ENCODE results near the gene FRMD1. TPM values are rescaled to one million over a fixed set of nuclear protein-coding genes. Genes with fewer than 3 reads are reported as not detected.

Gene FRMD1
- total and polyA plus RNA-seq, 8 donors: 0.02 to 0.15 TPM; not detected in 6

DNA sequence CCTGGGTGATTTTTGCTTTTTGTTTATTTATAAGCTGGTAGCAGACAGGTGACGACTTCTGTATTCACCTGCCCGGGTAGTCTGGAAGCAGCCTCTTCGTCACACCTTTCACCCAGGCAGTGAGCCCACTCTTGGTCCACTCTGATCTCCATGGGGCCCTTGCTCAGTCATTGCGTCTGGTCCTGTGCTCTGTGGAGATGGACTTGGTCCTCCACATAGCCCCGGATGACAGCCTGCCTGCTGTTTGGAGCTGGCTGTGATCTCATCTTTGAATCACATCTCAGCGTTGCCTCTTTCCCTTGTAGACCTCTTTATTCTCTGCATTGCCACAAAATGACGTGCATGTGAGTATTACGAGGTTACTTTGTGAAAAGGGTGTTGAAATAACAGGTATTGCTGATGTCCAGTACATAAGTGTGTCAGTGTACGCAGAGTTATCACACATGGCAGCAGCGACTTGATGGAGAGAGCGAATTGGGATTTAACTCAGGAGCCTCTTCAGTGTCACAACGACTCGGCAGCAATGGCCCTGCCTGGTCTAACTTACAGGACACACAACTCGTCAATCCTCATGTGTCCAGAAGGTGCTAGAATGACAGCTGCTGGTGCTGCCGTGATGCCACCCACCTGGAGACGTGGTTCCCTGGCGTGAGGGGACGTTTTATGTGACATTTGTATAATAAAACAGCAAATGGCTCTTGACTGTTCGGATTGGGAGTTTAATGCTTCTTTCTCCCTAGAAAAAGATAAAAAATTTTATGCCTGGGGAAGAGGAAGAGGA is 24.2 kb upstream of the FRMD1 start:
- intact Hi-C loops (cut with DNase I): no loop called here
- Histone ChIP-seq H3K4me1 (peaks cover 5 to 11% (median 11%) of the 10 kb centered on the region in 3 donors), H3K27ac (no peak overlapping the region), H3K36me3 (no peaks in the 10 kb centered on the region), H3K9me3 (no peaks in the 10 kb centered on the region), H3K4me3 (no peak overlapping the region), H3K27me3 (no peaks in the 10 kb centered on the region)
- DNase-seq: peak in 2 of 6 donors; percentile 15 to 33
- no peak for ATAC-seq
- FAIRE-seq: no peak
- WGBS, 2 donors: 84 to 88% methylated on average over 19 of the region's 19 CpGs
- TF ChIP-seq CTCF (IDR thresholded peaks at IDR 0.05): no peak

DNA sequence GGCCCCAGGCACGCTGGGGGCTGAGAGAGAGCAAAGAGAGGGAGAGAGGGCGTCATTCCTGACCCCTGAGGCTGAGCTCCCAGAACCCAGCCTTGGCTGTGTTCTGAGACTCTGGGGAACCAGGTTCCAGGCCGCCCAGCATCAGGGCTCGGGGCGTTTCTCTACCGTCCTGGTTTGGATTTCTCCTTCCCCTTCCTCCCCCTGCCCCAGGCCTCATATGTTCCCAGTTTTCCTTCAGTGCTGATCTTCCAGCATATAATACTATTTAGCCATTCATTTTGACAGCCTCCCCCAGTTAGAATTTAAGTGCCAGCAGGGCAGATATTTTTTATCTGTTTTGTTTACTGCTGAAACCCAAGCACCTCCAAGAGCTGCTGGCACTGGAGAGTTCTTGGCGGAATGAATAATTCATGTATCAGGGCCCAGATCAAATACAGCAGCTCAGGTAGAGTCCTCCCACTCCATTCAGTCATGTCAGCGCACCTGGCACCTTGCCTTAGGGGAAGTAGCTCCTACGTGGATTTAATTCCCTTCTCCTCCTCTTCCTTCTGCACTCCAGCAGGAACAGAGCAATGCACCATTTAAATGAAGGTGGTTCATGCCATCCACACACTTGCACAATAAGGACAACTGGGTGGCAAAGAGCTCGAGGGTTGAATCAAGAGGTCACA is 23.4 kb upstream of the FRMD1 start:
- no peaks in the 10 kb centered on the region for H3K36me3 ChIP-seq
- intact Hi-C loops (cut with DNase I): no loop called here
- ATAC-seq: peak; percentile 39 to 60 (median 54)
- FAIRE-seq: no peak
- no peaks in the 10 kb centered on the region for H3K27me3 ChIP-seq
- TF ChIP-seq CTCF (IDR thresholded peaks at IDR 0.05): no peak
- DNase-seq: peak; percentile 65 to 72 (median 67)
- peaks cover 6 to 18% (median 14%) of the 10 kb centered on the region in 3 donors for H3K4me1 ChIP-seq
- H3K27ac ChIP-seq: no peak overlapping the region
- no peaks in the 10 kb centered on the region for H3K9me3 ChIP-seq
- 48 to 65% methylated on average over 10 of the region's 10 CpGs for WGBS, 2 donors
- no peak overlapping the region for H3K4me3 ChIP-seq

GRCh38 chr6:168101590-168102314 is 22.7 kb upstream of the FRMD1 start:
- Histone ChIP-seq H3K4me1 (peaks cover 6 to 21% (median 16%) of the 10 kb centered on the region in 3 donors), H3K4me3 (no peak overlapping the region), H3K27ac (no peak overlapping the region), H3K36me3 (no peaks in the 10 kb centered on the region), H3K27me3 (no peaks in the 10 kb centered on the region), H3K9me3 (no peaks in the 10 kb centered on the region)
- WGBS, 2 donors: 39 to 52% methylated on average over 55 to 61 of the region's 61 CpGs
- intact Hi-C loops (cut with DNase I): no loop called here
- no peak for TF ChIP-seq CTCF (IDR thresholded peaks at IDR 0.05)
- FAIRE-seq: no peak
- peak in 2 of 6 donors; percentile 56 to 74 for DNase-seq
- no peak for ATAC-seq

DNA sequence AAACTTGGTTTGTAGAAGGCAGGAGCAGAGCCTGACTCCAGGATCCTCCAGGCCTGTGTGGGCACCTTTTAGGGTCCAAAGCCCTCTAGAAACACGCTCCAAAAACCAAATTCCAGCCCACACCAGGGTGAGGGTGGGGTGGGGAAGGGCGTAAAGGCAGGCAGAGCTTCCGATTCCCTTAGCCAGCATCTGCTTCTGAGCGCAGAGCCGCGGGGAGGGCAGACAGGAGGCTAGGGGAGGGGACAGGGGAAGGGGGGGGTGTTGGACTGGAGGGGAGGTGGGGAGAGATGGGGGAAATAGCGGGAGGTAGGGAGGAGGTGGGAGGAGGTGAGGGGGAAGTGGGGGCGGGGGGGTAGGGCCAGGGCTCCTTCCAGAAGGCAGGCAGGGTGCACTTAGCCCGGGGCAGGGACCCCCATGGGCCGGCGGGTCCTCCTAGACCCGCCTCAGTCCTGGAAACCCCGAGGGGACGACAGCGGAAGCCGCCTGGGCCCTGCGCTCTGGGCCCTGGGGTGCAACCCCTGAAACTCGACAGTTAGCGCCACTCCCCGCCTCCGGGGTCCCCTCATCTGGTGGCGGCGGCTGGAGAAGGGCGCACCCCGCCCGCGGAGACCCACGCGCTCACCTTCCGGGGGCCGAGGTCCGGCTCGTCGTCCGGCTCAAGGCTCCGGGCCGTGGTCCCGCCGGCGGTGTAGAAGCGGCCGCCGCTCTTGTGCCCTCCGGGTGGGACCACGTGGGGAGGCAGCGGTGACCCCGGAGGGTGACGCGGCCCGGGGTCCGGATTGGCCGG is 22.0 kb upstream of the FRMD1 start:
- WGBS, 2 donors: 37 to 47% methylated on average over 45 to 52 of the region's 52 CpGs
- Histone ChIP-seq H3K9me3 (no peaks in the 10 kb centered on the region), H3K4me1 (peaks cover 6 to 21% (median 16%) of the 10 kb centered on the region in 3 donors), H3K36me3 (no peaks in the 10 kb centered on the region), H3K27ac (no peak overlapping the region), H3K27me3 (no peaks in the 10 kb centered on the region), H3K4me3 (no peak overlapping the region)
- intact Hi-C loops (cut with DNase I): no loop called here
- ATAC-seq (no peak), DNase-seq (peak in 2 of 6 donors; percentile 54 to 55), FAIRE-seq (no peak)
- no peak for TF ChIP-seq CTCF (IDR thresholded peaks at IDR 0.05)

All from pancreas (tissue), 10 donors.